Endodermal cell (in vitro differentiated cells): ENCODE data around the gene SLC40A1. TPM values are rescaled to one million over a fixed set of nuclear protein-coding genes. Genes with fewer than 3 reads are reported as not detected.

Source experiments
- DNase-seq: peaks from one replicate; pipeline ENCODE4 v3.0.0-alpha.2; 2017
- H3K27ac ChIP-seq: 2 replicates; pipeline ENCODE4 v1.5.1; 2013; ENCODE audit warnings: mild to moderate bottlenecking, low read depth, low read length, moderate library complexity
- H3K27me3 ChIP-seq: 2 replicates; pipeline ENCODE4 v1.6.1; 2013; ENCODE audit warnings: mild to moderate bottlenecking, low read length, moderate library complexity; ENCODE audit not compliant: insufficient read depth, control insufficient read depth, poor library complexity, severe bottlenecking
- H3K36me3 ChIP-seq: 2 replicates; pipeline ENCODE4 v1.7.0; 2013; ENCODE audit warnings: mild to moderate bottlenecking, low read length, moderate library complexity; ENCODE audit not compliant: control insufficient read depth, insufficient read depth
- H3K4me1 ChIP-seq: one replicate; pipeline ENCODE4 v1.7.0; 2013; ENCODE audit warnings: low read length; ENCODE audit not compliant: control insufficient read depth, insufficient read depth
- H3K4me3 ChIP-seq: 2 replicates; pipeline ENCODE4 v1.5.1; 2013; ENCODE audit warnings: mild to moderate bottlenecking, low read length, moderate library complexity
- H3K9ac ChIP-seq: 2 replicates; pipeline ENCODE4 v1.6.1; 2013; ENCODE audit warnings: mild to moderate bottlenecking, low read length, moderate library complexity; ENCODE audit not compliant: poor library complexity, severe bottlenecking; ENCODE audit errors: extremely low read depth
- H3K9me3 ChIP-seq: 2 replicates; pipeline ENCODE4 v1.6.1; 2013; ENCODE audit warnings: mild to moderate bottlenecking, low read length, moderate library complexity; ENCODE audit not compliant: control insufficient read depth
- H3K27ac Mint-ChIP-seq: 2 replicates; pipeline ENCODE4 v1.8.0; 2020; ENCODE audit warnings: mixed read lengths
- H3K27me3 Mint-ChIP-seq: 2 replicates; pipeline ENCODE4 v1.8.0; 2021; ENCODE audit warnings: mild to moderate bottlenecking, mixed read lengths; ENCODE audit not compliant: insufficient read depth
- H3K36me3 Mint-ChIP-seq: 2 replicates; pipeline ENCODE4 v1.8.0; 2020; ENCODE audit warnings: low read depth, mixed read lengths
- H3K4me1 Mint-ChIP-seq: 2 replicates; pipeline ENCODE4 v1.8.0; 2020; ENCODE audit warnings: mixed read lengths
- H3K4me3 Mint-ChIP-seq: 2 replicates; pipeline ENCODE4 v1.8.0; 2020; ENCODE audit warnings: mild to moderate bottlenecking, moderate library complexity, mixed read lengths
- H3K9me3 Mint-ChIP-seq: 2 replicates; pipeline ENCODE4 v1.8.0; 2020; ENCODE audit warnings: mild to moderate bottlenecking, mixed read lengths
- WGBS, 2 experiments: methylation state at CpG; one replicate each; pipeline versions ENCODE4 v1.1.5 to v1.1.7; 2013; ENCODE audit warnings: missing lambda C conversion rate in 2 of 2, mixed read lengths in 1 of 2; ENCODE audit not compliant: insufficient coverage in 1 of 2, insufficient read length in 1 of 2; 5-methylcytosine and 5-hydroxymethylcytosine counted together
- total RNA-seq, 2 donors: library from RNA; stranded (reverse); fragmentation: NEBNext Ultra II Directional in 1 of 2; extraction: Animal tissue kit (Norgen Biotek cat#: 25700) in 1 of 2; gene quantifications; 2 replicates in 1 of 2; 3 replicates in 1 of 2; pipeline ENCODE4 v1.2.1, GENCODE V29; 2021
- TF ChIP-seq, protein P1 (sequence below): fragments of 200-600 bp; sonication (generic); conservative IDR thresholded peaks from 2 replicates; pipeline ENCODE4 v1.5.0; 2021; ENCODE audit warnings: antibody characterized with exemption, mild to moderate bottlenecking

SLC40A1 gene
- total RNA-seq, 2 donors from 2014 or later: 74.1 to 96.8 TPM

DNA sequence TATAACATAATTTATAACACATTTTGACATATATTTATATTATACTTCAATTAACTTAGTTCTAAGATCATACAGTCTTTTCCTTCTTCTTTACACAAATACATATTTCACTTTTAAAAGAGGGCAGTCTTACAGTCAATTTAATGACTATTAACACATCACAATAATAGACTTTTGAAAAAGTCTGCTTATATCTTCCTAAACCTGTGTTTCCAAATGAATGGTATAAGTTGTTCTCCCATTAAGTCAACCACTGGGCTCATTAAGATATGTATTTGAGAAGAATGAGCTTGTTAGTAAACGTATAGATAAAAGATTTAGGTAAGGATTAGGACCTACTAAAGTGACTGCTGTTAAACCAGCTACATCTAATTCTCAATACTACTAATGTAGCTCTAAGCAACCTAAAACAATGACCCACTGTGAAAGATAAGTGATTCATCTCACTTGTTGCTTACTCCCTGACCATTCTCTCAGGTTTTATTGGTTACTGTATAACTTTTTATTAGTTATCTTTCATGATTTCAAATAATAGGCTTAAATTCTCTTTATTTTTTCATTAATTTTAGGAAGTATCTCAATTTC lies 27.0 kb downstream of the SLC40A1 start:
- TF ChIP-seq, protein P1, sequence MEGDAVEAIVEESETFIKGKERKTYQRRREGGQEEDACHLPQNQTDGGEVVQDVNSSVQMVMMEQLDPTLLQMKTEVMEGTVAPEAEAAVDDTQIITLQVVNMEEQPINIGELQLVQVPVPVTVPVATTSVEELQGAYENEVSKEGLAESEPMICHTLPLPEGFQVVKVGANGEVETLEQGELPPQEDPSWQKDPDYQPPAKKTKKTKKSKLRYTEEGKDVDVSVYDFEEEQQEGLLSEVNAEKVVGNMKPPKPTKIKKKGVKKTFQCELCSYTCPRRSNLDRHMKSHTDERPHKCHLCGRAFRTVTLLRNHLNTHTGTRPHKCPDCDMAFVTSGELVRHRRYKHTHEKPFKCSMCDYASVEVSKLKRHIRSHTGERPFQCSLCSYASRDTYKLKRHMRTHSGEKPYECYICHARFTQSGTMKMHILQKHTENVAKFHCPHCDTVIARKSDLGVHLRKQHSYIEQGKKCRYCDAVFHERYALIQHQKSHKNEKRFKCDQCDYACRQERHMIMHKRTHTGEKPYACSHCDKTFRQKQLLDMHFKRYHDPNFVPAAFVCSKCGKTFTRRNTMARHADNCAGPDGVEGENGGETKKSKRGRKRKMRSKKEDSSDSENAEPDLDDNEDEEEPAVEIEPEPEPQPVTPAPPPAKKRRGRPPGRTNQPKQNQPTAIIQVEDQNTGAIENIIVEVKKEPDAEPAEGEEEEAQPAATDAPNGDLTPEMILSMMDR: no peak
- Histone ChIP-seq H3K27me3 (no peaks in the 10 kb centered on the region), H3K9me3 (no peaks in the 10 kb centered on the region), H3K4me3 (peak overlapping the region; percentile 7), H3K27ac (no peak overlapping the region), H3K4me1 (peaks cover 6% of the 10 kb centered on the region), H3K9ac (no peak overlapping the region), H3K36me3 (no peaks in the 10 kb centered on the region)
- DNase-seq: no peak
- Mint-ChIP-seq H3K4me1 (peaks cover 66% of the 10 kb centered on the region), H3K9me3 (no peaks in the 10 kb centered on the region), H3K36me3 (peaks cover 3% of the 10 kb centered on the region), H3K27me3 (no peaks in the 10 kb centered on the region), H3K4me3 (no peak overlapping the region), H3K27ac (no peak overlapping the region)
- no CpG with 5 or more reads among the region's 1 CpG for WGBS, 2 experiments

GRCh38 chr2:189552991-189553404 lies 27.6 kb downstream of the SLC40A1 start:
- H3K4me1 Mint-ChIP-seq: peaks cover 60% of the 10 kb centered on the region
- H3K9me3 Mint-ChIP-seq: no peaks in the 10 kb centered on the region
- Histone ChIP-seq H3K27me3 (no peaks in the 10 kb centered on the region), H3K9me3 (no peaks in the 10 kb centered on the region), H3K36me3 (no peaks in the 10 kb centered on the region), H3K4me1 (peaks cover 8% of the 10 kb centered on the region), H3K27ac (no peak overlapping the region), H3K4me3 (peak overlapping the region; percentile 7), H3K9ac (no peak overlapping the region)
- H3K36me3 Mint-ChIP-seq: no peaks in the 10 kb centered on the region
- H3K27me3 Mint-ChIP-seq: no peaks in the 10 kb centered on the region
- DNase-seq: no peak
- WGBS, 2 experiments: 39% methylated on average over 2 of the region's 2 CpGs; no CpG with 5 or more reads in 1 of the 2 experiments
- peak overlapping the region; percentile 1 for H3K27ac Mint-ChIP-seq
- no peak overlapping the region for H3K4me3 Mint-ChIP-seq
- TF ChIP-seq, protein P1: no peak

- Histone ChIP-seq H3K27ac (no peak overlapping the region), H3K9ac (no peak overlapping the region), H3K36me3 (no peaks in the 10 kb centered on the region), H3K4me1 (peaks cover 9% of the 10 kb centered on the region), H3K9me3 (no peaks in the 10 kb centered on the region), H3K4me3 (peak overlapping the region; percentile 7), H3K27me3 (no peaks in the 10 kb centered on the region)
- no peak for DNase-seq
- H3K4me3 Mint-ChIP-seq: no peak overlapping the region
- 95 to 100% methylated on average over 3 to 4 of the region's 6 CpGs for WGBS, 2 experiments
- H3K36me3 Mint-ChIP-seq: no peaks in the 10 kb centered on the region
- H3K27me3 Mint-ChIP-seq: no peaks in the 10 kb centered on the region
- no peaks in the 10 kb centered on the region for H3K9me3 Mint-ChIP-seq
- H3K4me1 Mint-ChIP-seq: peaks cover 57% of the 10 kb centered on the region
- TF ChIP-seq, protein P1: no peak
- H3K27ac Mint-ChIP-seq: peak overlapping the region; percentile 68
Measured at GRCh38 chr2:189552334-189552990, 28.1 kb downstream of the SLC40A1 start.
